SJSA1 (cell line): ENCODE results near the gene CCNK. TPM values are rescaled to one million over a fixed set of nuclear protein-coding genes. Genes with fewer than 3 reads are reported as not detected.

Experiments used
- DNase-seq, 2 experiments: peaks; one replicate each; pipeline ENCODE4 v3.0.0-alpha.2; 2015 to 2020; ENCODE audit warnings: low spot score in 2 of 2, low read depth in 1 of 2
- H3K27ac ChIP-seq: fragments of 250-450 bp; sonication (Bioruptor Pico); 2 replicates; pipeline ENCODE4 v1.5.1; 2020; ENCODE audit warnings: mild to moderate bottlenecking, moderate library complexity
- H3K27me3 ChIP-seq: fragments of 250-450 bp; sonication (Bioruptor Pico); replicated peaks from 2 replicates; pipeline ENCODE4 v1.5.1; 2020; ENCODE audit warnings: mild to moderate bottlenecking, moderate library complexity
- H3K36me3 ChIP-seq: fragments of 250-450 bp; sonication (Bioruptor Pico); 2 replicates; pipeline ENCODE4 v1.5.1; 2020; ENCODE audit warnings: mild to moderate bottlenecking
- H3K4me1 ChIP-seq: fragments of 250-450 bp; sonication (Bioruptor Pico); replicated peaks from 2 replicates; pipeline ENCODE4 v1.6.1; 2021; ENCODE audit warnings: mild to moderate bottlenecking
- H3K4me3 ChIP-seq: fragments of 250-450 bp; sonication (Bioruptor Pico); 2 replicates; pipeline ENCODE4 v1.5.1; 2020; ENCODE audit warnings: mild to moderate bottlenecking
- H3K9me3 ChIP-seq: fragments of 250-450 bp; sonication (Bioruptor Pico); replicated peaks from 2 replicates; pipeline ENCODE4 v1.5.1; 2020; ENCODE audit warnings: mild to moderate bottlenecking
- total RNA-seq: library from RNA; depleted of rRNA; stranded (reverse); fragments of >200 nt; shearing (Covaris generic); gene quantifications from 2 replicates; pipeline ENCODE4 v1.2.3, GENCODE V29; 2014

Gene CCNK
- total RNA-seq, 1 experiment from 2014 or later = 12.1 TPM

DNA sequence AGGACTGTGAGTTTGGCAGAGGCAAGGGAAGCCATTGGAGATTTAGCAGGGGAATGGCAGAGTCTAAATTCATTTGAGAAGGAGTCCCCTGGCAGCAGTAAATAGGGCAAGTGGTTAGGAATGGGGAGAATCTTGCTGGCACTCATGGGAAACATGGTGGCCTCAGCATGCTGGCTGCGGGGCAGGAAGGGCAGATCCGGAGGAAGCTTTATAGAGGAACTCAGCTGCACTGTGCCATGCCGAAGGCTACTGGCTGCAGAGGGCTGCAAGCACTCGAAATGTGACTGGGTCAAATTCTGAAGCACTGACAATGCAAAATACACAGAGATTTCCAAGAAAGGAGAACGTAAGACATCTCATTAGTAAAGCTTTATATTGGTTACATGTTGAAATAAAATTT lies 23.9 kb downstream of the CCNK start:
- Histone ChIP-seq H3K4me3 (no peak overlapping the region), H3K9me3 (no peaks in the 10 kb centered on the region), H3K36me3 (peaks cover 95% of the 10 kb centered on the region), H3K27ac (no peak overlapping the region), H3K4me1 (no peaks in the 10 kb centered on the region), H3K27me3 (no peaks in the 10 kb centered on the region)
- DNase-seq = no peak

GRCh38 chr14:99506276-99506675 lies 25.1 kb downstream of the CCNK start:
- H3K27ac ChIP-seq = no peak overlapping the region
- peaks cover 90% of the 10 kb centered on the region for H3K36me3 ChIP-seq
- H3K9me3 ChIP-seq = no peaks in the 10 kb centered on the region
- no peak for DNase-seq
- peaks cover 7% of the 10 kb centered on the region for H3K4me1 ChIP-seq
- no peaks in the 10 kb centered on the region for H3K27me3 ChIP-seq
- no peak overlapping the region for H3K4me3 ChIP-seq

DNA sequence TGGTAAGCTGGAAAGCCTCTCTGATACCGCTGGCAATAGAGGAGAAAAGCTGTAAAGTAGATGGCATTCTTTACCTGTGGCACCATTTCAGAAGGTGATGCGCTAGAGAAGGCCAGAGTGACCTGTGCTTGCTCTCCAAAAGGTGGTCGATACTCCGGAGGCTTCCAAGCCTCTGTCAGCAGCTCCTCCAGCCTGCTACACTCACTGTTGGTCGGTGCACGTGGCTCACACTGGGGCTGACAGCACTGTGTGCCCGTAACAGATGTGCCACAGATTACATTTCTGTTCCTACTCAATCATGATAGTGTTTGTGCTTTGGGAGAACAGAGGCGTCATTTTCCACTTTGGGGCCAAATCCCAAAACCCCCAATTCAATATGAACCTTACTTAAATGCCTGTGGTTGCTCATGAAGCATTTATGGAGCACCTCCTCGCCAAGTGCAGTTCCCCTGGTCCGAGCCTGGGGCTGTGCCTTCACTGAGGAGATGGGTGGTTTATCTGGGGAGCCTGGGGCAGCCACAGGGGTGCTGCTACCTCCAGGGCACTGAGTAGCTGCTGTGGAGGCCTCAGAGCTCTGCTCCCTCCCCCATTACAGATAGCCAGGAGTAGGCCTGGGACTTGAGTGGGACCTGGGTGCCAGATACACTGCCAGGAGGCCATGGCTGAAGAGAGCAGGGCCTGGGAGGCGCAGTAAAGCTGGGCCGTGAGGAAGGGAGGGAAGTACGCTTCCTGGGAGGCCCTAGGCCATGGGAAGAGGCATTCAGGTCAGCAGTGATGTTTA lies 26.8 kb downstream of the CCNK start:
- DNase-seq = no peak
- Histone ChIP-seq H3K27ac (no peak overlapping the region), H3K36me3 (peaks cover 86% of the 10 kb centered on the region)

DNA sequence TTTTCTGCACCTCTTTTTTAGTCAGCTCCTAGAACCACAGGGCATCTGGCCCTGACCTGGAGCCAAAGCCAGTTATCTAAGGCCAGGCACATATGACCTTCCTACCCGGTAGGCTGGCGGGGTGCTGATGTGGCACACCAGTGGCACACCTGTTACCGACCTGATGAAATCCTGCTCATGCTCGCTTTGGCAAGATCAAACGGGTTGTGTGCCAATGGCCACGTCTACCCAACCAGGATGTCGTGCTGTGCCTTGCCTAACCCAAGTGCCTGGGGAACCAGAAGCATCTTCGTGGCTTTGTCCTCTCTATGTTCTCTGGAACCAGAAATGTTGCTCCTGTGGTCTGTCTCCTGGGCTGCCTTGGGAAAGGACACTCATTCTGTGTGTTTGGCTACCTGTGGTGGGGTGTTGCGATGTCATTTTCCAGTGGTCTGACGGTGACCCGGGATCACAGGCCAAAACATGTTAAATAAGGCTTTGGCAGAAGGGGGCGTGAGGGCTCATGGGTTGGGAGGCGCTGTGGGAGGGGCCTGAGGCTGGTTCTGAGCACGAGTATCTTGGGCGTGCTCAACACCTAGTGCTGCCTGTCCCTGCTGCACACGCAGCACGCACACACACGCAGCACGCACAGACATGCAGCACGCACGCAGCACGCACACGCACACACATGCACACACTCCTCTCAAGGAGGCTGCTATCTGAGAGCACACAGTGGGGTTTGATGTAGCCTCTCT lies 27.9 kb downstream of the CCNK start:
- peak in 1 of 2 experiments; percentile 33 for DNase-seq
- Histone ChIP-seq H3K27ac (no peak overlapping the region), H3K9me3 (no peaks in the 10 kb centered on the region), H3K36me3 (peaks cover 86% of the 10 kb centered on the region), H3K4me3 (no peak overlapping the region), H3K27me3 (no peaks in the 10 kb centered on the region), H3K4me1 (peaks cover 14% of the 10 kb centered on the region)

More for the DNA sequence above, 26.8 kb downstream of the CCNK start:
- H3K9me3 ChIP-seq = no peaks in the 10 kb centered on the region
- H3K4me1 ChIP-seq = peaks cover 14% of the 10 kb centered on the region
- H3K4me3 ChIP-seq = no peak overlapping the region
- no peaks in the 10 kb centered on the region for H3K27me3 ChIP-seq

- Histone ChIP-seq H3K36me3 (peaks cover 87% of the 10 kb centered on the region), H3K9me3 (no peaks in the 10 kb centered on the region), H3K4me3 (no peak overlapping the region), H3K27ac (no peak overlapping the region), H3K27me3 (no peaks in the 10 kb centered on the region), H3K4me1 (peaks cover 14% of the 10 kb centered on the region)
- DNase-seq = peak in 1 of 2 experiments; percentile 32
Observed at GRCh38 chr14:99509871-99510555, 28.8 kb downstream of the CCNK start.

DNA sequence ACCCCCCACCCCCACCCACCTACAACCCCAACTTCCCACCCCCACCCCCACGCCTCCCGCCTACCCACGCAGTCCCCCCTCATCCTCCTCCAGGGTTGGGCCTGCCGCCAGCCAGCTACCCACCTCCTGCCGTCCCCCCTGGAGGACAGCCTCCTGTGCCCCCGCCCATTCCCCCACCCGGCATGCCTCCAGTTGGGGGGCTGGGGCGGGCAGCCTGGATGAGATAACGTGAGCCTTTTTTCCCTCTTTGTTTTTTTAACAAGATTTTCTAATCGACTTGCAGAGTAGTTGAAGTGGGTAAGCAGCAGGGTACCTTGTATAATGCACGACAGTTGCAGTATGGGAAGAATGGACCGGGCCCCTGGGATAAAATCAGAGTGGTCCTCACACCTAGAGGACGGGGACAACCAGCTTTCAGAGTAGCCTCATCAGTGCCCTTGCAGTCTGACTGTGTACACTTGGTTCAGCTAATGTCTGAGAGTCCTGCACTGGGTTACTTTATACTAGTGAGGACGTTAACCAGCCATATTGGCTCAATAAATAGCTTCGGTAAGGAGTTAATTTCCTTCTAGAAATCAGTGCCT lies 29.4 kb downstream of the CCNK start:
- Histone ChIP-seq H3K27me3 (no peaks in the 10 kb centered on the region), H3K9me3 (no peaks in the 10 kb centered on the region), H3K4me1 (peaks cover 14% of the 10 kb centered on the region), H3K4me3 (no peak overlapping the region), H3K27ac (peak overlapping the region; percentile 29; the same call in 1 of the 2 replicates), H3K36me3 (peaks cover 86% of the 10 kb centered on the region)
- no peak for DNase-seq

- no peak overlapping the region for H3K4me3 ChIP-seq
- H3K27me3 ChIP-seq = no peaks in the 10 kb centered on the region
- H3K27ac ChIP-seq = peak overlapping the region; percentile 34; the same call in 1 of the 2 replicates
- H3K36me3 ChIP-seq = peaks cover 80% of the 10 kb centered on the region
- H3K4me1 ChIP-seq = peaks cover 14% of the 10 kb centered on the region
- peak; percentile 63 to 66 for DNase-seq
- H3K9me3 ChIP-seq = no peaks in the 10 kb centered on the region
Observed at GRCh38 chr14:99511421-99512109, 30.4 kb downstream of the CCNK start.

- DNase-seq = no peak
- Histone ChIP-seq H3K4me1 (peaks cover 14% of the 10 kb centered on the region), H3K9me3 (no peaks in the 10 kb centered on the region), H3K4me3 (no peak overlapping the region), H3K36me3 (peaks cover 80% of the 10 kb centered on the region), H3K27ac (no peak overlapping the region), H3K27me3 (no peaks in the 10 kb centered on the region)
Observed at GRCh38 chr14:99512110-99512449, 30.9 kb downstream of the CCNK start.

- H3K4me1 ChIP-seq = peaks cover 14% of the 10 kb centered on the region
- no peaks in the 10 kb centered on the region for H3K27me3 ChIP-seq
- H3K4me3 ChIP-seq = no peak overlapping the region
- H3K36me3 ChIP-seq = peaks cover 74% of the 10 kb centered on the region
- no peak for DNase-seq
- H3K9me3 ChIP-seq = no peaks in the 10 kb centered on the region
- no peak overlapping the region for H3K27ac ChIP-seq
Observed at GRCh38 chr14:99512571-99513182, 31.5 kb downstream of the CCNK start.

GRCh38 chr14:99513183-99513694 lies 32.0 kb downstream of the CCNK start:
- H3K36me3 ChIP-seq = peaks cover 69% of the 10 kb centered on the region
- peak in 1 of 2 experiments; percentile 31 for DNase-seq
- H3K27me3 ChIP-seq = no peaks in the 10 kb centered on the region
- no peak overlapping the region for H3K27ac ChIP-seq
- H3K4me1 ChIP-seq = peaks cover 15% of the 10 kb centered on the region
- no peaks in the 10 kb centered on the region for H3K9me3 ChIP-seq
- no peak overlapping the region for H3K4me3 ChIP-seq

- Histone ChIP-seq H3K4me1 (peaks cover 20% of the 10 kb centered on the region), H3K27ac (no peak overlapping the region), H3K9me3 (no peaks in the 10 kb centered on the region), H3K36me3 (peaks cover 63% of the 10 kb centered on the region), H3K4me3 (no peak overlapping the region), H3K27me3 (no peaks in the 10 kb centered on the region)
- DNase-seq = no peak
Observed at GRCh38 chr14:99513946-99514551, 32.8 kb downstream of the CCNK start.

- Histone ChIP-seq H3K4me1 (peaks cover 20% of the 10 kb centered on the region), H3K4me3 (no peak overlapping the region), H3K27me3 (no peaks in the 10 kb centered on the region), H3K9me3 (no peaks in the 10 kb centered on the region), H3K36me3 (peaks cover 58% of the 10 kb centered on the region), H3K27ac (no peak overlapping the region)
- peak in 1 of 2 experiments; percentile 30 for DNase-seq
Observed at GRCh38 chr14:99514552-99515300, 33.5 kb downstream of the CCNK start.
